Thyroid gland (tissue), 4 donors: ENCODE data around the gene ZNF397. TPM values are rescaled to one million over a fixed set of nuclear protein-coding genes. Genes with fewer than 3 reads are reported as not detected.
"Not testable (repeated sequence)": the region's sequence is repeated elsewhere in the genome, so short reads cannot be mapped to it uniquely, and the experiment has no call there.

ENCODE experiments used
- DNase-seq, 2 donors: peaks; one replicate each; pipeline ENCODE4 v3.0.0-alpha.2; 2019
- H3K27ac ChIP-seq, 3 donors: fragments of 200-600 bp; sonication (generic); 1 replicate in 2 of 3; 2 replicates in 1 of 3; pipeline ENCODE4 v1.5.1; 2016 to 2019; ENCODE audit warnings: mild to moderate bottlenecking in 1 of 3, moderate library complexity in 1 of 3
- H3K27me3 ChIP-seq: fragments of 200-600 bp; sonication (generic); one replicate; pipeline ENCODE4 v1.5.1; 2019
- H3K36me3 ChIP-seq, 2 donors: fragments of 200-600 bp; sonication (generic); one replicate each; pipeline ENCODE4 v1.5.1; 2016 to 2019
- H3K4me1 ChIP-seq, 2 donors: fragments of 200-600 bp; sonication (generic); one replicate each; pipeline ENCODE4 v1.5.1; 2017 to 2019
- H3K4me3 ChIP-seq, 3 donors: fragments of 200-600 bp; sonication (generic); replicated peaks in 1 of 3; 1 replicate in 2 of 3; 2 replicates in 1 of 3; pipeline ENCODE4 v1.5.1; 2016; ENCODE audit warnings: mild to moderate bottlenecking in 1 of 3
- H3K9me3 ChIP-seq: fragments of 200-600 bp; sonication (generic); one replicate; pipeline ENCODE4 v1.5.1; 2017
- CTCF ChIP-seq, 6 experiments: fragments of 200-600 bp in 3 of 6; fragments of 450-650 bp in 3 of 6; sonication (generic) in 3 of 6; IDR thresholded peaks; one replicate each; pipeline ENCODE4 v1.5.1; 2016 to 2019; ENCODE audit warnings: antibody characterized with exemption in 6 of 6, mild to moderate bottlenecking in 2 of 6, inconsistent platforms in 1 of 6, moderate library complexity in 1 of 6
- POLR2A ChIP-seq, 2 donors: fragments of 450-650 bp; IDR thresholded peaks; one replicate each; pipeline ENCODE4 v1.6.1; 2017; ENCODE audit warnings: antibody characterized with exemption in 2 of 2, mild to moderate bottlenecking in 2 of 2, moderate library complexity in 1 of 2
- WGBS, 2 donors: methylation state at CpG; one replicate each; pipeline ENCODE4 v1.1.5; 2017; 5-methylcytosine and 5-hydroxymethylcytosine counted together
- intact Hi-C: fragments of 100-400 bp; cut with DNase I; formaldehyde crosslinking; loops from one replicate; pipeline ENCODE4 v1.15.1; 2023
- total RNA-seq, 4 donors: library from RNA; depleted of rRNA; stranded (reverse); fragments of >200 nt; gene quantifications; one replicate each; pipeline ENCODE4 v1.2.3, GENCODE V29; 2016

The ZNF397 gene
- total RNA-seq, 4 donors from 2014 or later, result 30.8 to 52.8 (median 36.8) TPM

GRCh38 chr18:35201256-35201931 is 39.4 kb upstream of the ZNF397 start:
- no peak overlapping the region for H3K27ac ChIP-seq

GRCh38 chr18:35203067-35203466 is 37.8 kb upstream of the ZNF397 start:
- Histone ChIP-seq H3K4me3 (no peak overlapping the region), H3K36me3 (no peaks in the 10 kb centered on the region), H3K27me3 (no peaks in the 10 kb centered on the region), H3K4me1 (no peaks in the 10 kb centered on the region), H3K9me3 (no peaks in the 10 kb centered on the region), H3K27ac (no peak overlapping the region)
- no peak for TF ChIP-seq CTCF (IDR thresholded peaks at IDR 0.05)
- TF ChIP-seq POLR2A (IDR thresholded peaks at IDR 0.05), result no peak
- WGBS, 2 donors, result 47 to 61% methylated on average over 3 of the region's 3 CpGs
- no peak for DNase-seq
- intact Hi-C loops, result no loop called here

More at GRCh38 chr18:35201256-35201931, 39.4 kb upstream of the ZNF397 start:
- H3K4me3 ChIP-seq, result no peak overlapping the region
- H3K36me3 ChIP-seq, result no peaks in the 10 kb centered on the region
- no peaks in the 10 kb centered on the region for H3K9me3 ChIP-seq
- TF ChIP-seq POLR2A (IDR thresholded peaks at IDR 0.05), result no peak
- no peak for TF ChIP-seq CTCF (IDR thresholded peaks at IDR 0.05)
- 73 to 79% methylated on average over 5 of the region's 5 CpGs for WGBS, 2 donors
- H3K27me3 ChIP-seq, result no peaks in the 10 kb centered on the region
- no peak for DNase-seq
- intact Hi-C loops, result no loop called here
- H3K4me1 ChIP-seq, result no peaks in the 10 kb centered on the region

- DNase-seq, result no peak
- intact Hi-C loops, result no loop called here
- Histone ChIP-seq H3K27me3 (no peaks in the 10 kb centered on the region), H3K27ac (no peak overlapping the region), H3K4me1 (no peaks in the 10 kb centered on the region), H3K36me3 (no peaks in the 10 kb centered on the region), H3K4me3 (no peak overlapping the region), H3K9me3 (no peaks in the 10 kb centered on the region)
- TF ChIP-seq CTCF (IDR thresholded peaks at IDR 0.05), result no peak
- no peak for TF ChIP-seq POLR2A (IDR thresholded peaks at IDR 0.05)
- 89 to 92% methylated on average over 2 of the region's 2 CpGs for WGBS, 2 donors
These were observed 35.6 kb upstream of the ZNF397 start for GRCh38 chr18:35205199-35205712.

- H3K4me1 ChIP-seq, H3K9me3 ChIP-seq, H3K4me3 ChIP-seq, H3K27me3 ChIP-seq, H3K36me3 ChIP-seq, H3K27ac ChIP-seq, DNase-seq, intact Hi-C loops: not testable (repeated sequence)
- 95% methylated on average over 23 to 27 of the region's 30 CpGs for WGBS, 2 donors
These were observed 34.9 kb upstream of the ZNF397 start for GRCh38 chr18:35205746-35206458.

- H3K9me3 ChIP-seq, result no peaks in the 10 kb centered on the region
- H3K4me1 ChIP-seq, result no peaks in the 10 kb centered on the region
- DNase-seq, result no peak
- no peaks in the 10 kb centered on the region for H3K27me3 ChIP-seq
- no peaks in the 10 kb centered on the region for H3K36me3 ChIP-seq
- no peak overlapping the region for H3K4me3 ChIP-seq
- intact Hi-C loops, result no loop called here
- WGBS, 2 donors, result 80 to 91% methylated on average over 1 of the region's 1 CpG
- no peak for TF ChIP-seq CTCF (IDR thresholded peaks at IDR 0.05)
- no peak for TF ChIP-seq POLR2A (IDR thresholded peaks at IDR 0.05)
- H3K27ac ChIP-seq, result no peak overlapping the region
These were observed 25.8 kb upstream of the ZNF397 start for GRCh38 chr18:35215026-35215425.

GRCh38 chr18:35216611-35217010 is 24.2 kb upstream of the ZNF397 start:
- H3K36me3 ChIP-seq, intact Hi-C loops, DNase-seq, H3K27me3 ChIP-seq, H3K4me1 ChIP-seq, H3K27ac ChIP-seq, H3K4me3 ChIP-seq, H3K9me3 ChIP-seq: not testable (repeated sequence)
- 80 to 86% methylated on average over 10 of the region's 10 CpGs for WGBS, 2 donors

GRCh38 chr18:35219331-35219730 is 21.5 kb upstream of the ZNF397 start:
- H3K4me3 ChIP-seq, H3K9me3 ChIP-seq, H3K27me3 ChIP-seq, intact Hi-C loops, H3K27ac ChIP-seq, DNase-seq, H3K36me3 ChIP-seq, H3K4me1 ChIP-seq: not testable (repeated sequence)
- WGBS, 2 donors, result 75 to 81% methylated on average over 4 of the region's 4 CpGs
